Measurements from ENCODE around the gene ADAMTSL4. TPM values are rescaled to one million over a fixed set of nuclear protein-coding genes. Genes with fewer than 3 reads are reported as not detected.

Gene ADAMTSL4
- total and polyA plus RNA-seq, 9 of the 15 experiments (the other 6 are each of a cell fraction or from before 2014, with no cell fraction given) = 12.7 to 212 (median 35.6) TPM

DNA sequence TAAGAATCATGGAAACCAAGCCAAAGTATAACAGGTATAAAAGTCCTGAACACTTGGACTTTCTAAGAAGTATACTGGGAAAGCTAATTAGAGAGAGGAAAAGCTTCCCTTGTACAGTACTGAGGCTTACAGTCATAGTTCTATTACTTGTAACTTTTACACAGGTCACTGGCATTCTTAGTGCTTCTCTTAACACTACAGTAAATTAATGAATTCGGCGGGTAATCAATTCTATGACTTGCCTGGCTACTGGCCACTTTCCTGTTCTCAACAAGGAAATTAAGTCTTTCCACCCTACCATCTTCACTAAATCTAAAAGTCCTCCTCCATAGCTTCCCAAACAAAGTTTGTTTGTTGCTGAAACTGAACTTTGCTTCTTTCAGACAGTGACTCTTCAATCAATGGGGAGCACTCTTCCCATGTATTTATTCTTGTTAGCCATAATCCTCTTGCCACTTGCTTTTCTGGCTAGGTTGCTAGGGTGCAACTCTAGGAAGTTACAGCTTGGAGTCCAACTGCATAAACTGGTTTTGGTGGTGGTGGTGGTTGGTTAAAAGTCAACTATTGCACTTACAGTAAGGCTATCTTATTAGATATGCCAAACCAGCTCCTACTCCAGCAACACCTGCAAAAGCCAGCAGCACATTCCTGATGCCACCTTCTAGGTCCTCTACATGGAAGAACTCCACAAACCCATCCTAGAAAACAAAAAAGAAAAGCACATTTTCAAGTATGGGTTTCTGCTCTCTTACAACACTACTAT is 27.8 kb downstream of the ADAMTSL4 start (continued):
- TF ChIP-seq, protein P1, sequence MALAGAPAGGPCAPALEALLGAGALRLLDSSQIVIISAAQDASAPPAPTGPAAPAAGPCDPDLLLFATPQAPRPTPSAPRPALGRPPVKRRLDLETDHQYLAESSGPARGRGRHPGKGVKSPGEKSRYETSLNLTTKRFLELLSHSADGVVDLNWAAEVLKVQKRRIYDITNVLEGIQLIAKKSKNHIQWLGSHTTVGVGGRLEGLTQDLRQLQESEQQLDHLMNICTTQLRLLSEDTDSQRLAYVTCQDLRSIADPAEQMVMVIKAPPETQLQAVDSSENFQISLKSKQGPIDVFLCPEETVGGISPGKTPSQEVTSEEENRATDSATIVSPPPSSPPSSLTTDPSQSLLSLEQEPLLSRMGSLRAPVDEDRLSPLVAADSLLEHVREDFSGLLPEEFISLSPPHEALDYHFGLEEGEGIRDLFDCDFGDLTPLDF (CRISPR knock-in tag; IDR thresholded peaks at IDR 0.05) = no peak
- TF ChIP-seq, protein P2, sequence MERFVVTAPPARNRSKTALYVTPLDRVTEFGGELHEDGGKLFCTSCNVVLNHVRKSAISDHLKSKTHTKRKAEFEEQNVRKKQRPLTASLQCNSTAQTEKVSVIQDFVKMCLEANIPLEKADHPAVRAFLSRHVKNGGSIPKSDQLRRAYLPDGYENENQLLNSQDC (CRISPR knock-in tag; IDR thresholded peaks at IDR 0.05) = no peak
- TF ChIP-seq PHTF2 (CRISPR knock-in tag; IDR thresholded peaks at IDR 0.05) (no peak), CTBP1 (IDR thresholded peaks at IDR 0.05; ENCODE audit: borderline replicate concordance) (no peak), ARNT (IDR thresholded peaks at IDR 0.05) (no peak), SRSF9 (IDR thresholded peaks at IDR 0.05; ENCODE audit: borderline replicate concordance, low read depth, low read length) (no peak), ETV5 (CRISPR knock-in tag; IDR thresholded peaks at IDR 0.05; ENCODE audit: low read depth) (no peak), ZBTB8A (IDR thresholded peaks at IDR 0.05; ENCODE audit: partially characterized antibody) (no peak), RFX1 (IDR thresholded peaks at IDR 0.05) (0 out of 2 replicates have a peak, but pooled peaks have one; percentile 11)
- TF ChIP-seq, protein P3, sequence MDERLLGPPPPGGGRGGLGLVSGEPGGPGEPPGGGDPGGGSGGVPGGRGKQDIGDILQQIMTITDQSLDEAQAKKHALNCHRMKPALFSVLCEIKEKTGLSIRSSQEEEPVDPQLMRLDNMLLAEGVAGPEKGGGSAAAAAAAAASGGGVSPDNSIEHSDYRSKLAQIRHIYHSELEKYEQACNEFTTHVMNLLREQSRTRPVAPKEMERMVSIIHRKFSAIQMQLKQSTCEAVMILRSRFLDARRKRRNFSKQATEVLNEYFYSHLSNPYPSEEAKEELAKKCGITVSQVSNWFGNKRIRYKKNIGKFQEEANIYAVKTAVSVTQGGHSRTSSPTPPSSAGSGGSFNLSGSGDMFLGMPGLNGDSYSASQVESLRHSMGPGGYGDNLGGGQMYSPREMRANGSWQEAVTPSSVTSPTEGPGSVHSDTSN (CRISPR knock-in tag; IDR thresholded peaks at IDR 0.05; ENCODE audit: low read depth) = no peak
- TF ChIP-seq, protein P3 (tag; conservative IDR thresholded peaks at IDR 0.05; ENCODE audit: low read depth) = no peak
- TF ChIP-seq, protein P4, sequence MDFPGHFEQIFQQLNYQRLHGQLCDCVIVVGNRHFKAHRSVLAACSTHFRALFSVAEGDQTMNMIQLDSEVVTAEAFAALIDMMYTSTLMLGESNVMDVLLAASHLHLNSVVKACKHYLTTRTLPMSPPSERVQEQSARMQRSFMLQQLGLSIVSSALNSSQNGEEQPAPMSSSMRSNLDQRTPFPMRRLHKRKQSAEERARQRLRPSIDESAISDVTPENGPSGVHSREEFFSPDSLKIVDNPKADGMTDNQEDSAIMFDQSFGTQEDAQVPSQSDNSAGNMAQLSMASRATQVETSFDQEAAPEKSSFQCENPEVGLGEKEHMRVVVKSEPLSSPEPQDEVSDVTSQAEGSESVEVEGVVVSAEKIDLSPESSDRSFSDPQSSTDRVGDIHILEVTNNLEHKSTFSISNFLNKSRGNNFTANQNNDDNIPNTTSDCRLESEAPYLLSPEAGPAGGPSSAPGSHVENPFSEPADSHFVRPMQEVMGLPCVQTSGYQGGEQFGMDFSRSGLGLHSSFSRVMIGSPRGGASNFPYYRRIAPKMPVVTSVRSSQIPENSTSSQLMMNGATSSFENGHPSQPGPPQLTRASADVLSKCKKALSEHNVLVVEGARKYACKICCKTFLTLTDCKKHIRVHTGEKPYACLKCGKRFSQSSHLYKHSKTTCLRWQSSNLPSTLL (IDR thresholded peaks at IDR 0.05) = no peak

Measured in K562 (cell line).